Esophagus squamous epithelium (tissue), 4 donors: ENCODE measurements around the gene RASA4.
"Not testable (repeated sequence)": the region's sequence is repeated elsewhere in the genome, so short reads cannot be mapped to it uniquely, and the experiment has no call there.

ENCODE experiments used
- POLR2A ChIP-seq, 4 donors: fragments of 450-650 bp; IDR thresholded peaks; one replicate each; pipeline ENCODE4 v1.6.1; 2017; ENCODE audit warnings: antibody characterized with exemption in 4 of 4, mild to moderate bottlenecking in 4 of 4, moderate library complexity in 3 of 4
- TF ChIP-seq, protein P1 (sequence below), 6 experiments: fragments of 450-650 bp in 4 of 6; fragments of 200-600 bp in 2 of 6; sonication (generic) in 2 of 6; IDR thresholded peaks; one replicate each; pipeline ENCODE4 v1.5.1; 2016 to 2019; ENCODE audit warnings: antibody characterized with exemption in 6 of 6, mild to moderate bottlenecking in 4 of 6, moderate library complexity in 4 of 6

DNA sequence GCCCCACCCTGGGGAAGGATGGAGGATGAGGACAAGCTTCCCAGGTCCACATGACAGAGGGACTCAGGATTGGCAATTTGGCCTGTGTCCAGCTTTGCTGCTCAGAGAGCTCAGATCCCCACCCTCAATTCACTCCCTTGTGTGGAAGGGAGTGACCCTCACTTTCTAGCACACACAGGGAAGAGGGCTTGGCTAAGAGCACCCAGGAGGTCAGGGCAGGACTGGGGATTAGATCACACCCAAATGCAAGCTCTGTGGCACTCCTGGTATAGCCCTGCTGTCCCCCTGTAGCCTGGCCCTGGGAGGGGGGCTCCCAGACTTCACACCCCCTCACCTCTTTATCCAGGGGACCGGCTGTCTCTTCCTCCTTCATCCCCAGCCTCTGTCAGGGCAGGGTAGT is 72.2 kb downstream of the RASA4 start:
- TF ChIP-seq, protein P1, sequence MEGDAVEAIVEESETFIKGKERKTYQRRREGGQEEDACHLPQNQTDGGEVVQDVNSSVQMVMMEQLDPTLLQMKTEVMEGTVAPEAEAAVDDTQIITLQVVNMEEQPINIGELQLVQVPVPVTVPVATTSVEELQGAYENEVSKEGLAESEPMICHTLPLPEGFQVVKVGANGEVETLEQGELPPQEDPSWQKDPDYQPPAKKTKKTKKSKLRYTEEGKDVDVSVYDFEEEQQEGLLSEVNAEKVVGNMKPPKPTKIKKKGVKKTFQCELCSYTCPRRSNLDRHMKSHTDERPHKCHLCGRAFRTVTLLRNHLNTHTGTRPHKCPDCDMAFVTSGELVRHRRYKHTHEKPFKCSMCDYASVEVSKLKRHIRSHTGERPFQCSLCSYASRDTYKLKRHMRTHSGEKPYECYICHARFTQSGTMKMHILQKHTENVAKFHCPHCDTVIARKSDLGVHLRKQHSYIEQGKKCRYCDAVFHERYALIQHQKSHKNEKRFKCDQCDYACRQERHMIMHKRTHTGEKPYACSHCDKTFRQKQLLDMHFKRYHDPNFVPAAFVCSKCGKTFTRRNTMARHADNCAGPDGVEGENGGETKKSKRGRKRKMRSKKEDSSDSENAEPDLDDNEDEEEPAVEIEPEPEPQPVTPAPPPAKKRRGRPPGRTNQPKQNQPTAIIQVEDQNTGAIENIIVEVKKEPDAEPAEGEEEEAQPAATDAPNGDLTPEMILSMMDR (IDR thresholded peaks at IDR 0.05) = not testable (repeated sequence)
- TF ChIP-seq POLR2A (IDR thresholded peaks at IDR 0.05) = not testable (repeated sequence)
